Ascending aorta (tissue), 2 donors: Measurements from ENCODE around the gene SNW1. TPM values are rescaled to one million over a fixed set of nuclear protein-coding genes. Genes with fewer than 3 reads are reported as not detected.

Experiments used
- DNase-seq, 2 donors: peaks; one replicate each; pipeline ENCODE4 v3.0.0-alpha.2; 2019; ENCODE audit warnings: low spot score in 2 of 2
- H3K27ac ChIP-seq, 2 donors: fragments of 200-600 bp; sonication (generic); one replicate each; pipeline ENCODE4 v1.5.1; 2016 to 2017; ENCODE audit warnings: mild to moderate bottlenecking in 1 of 2
- H3K27me3 ChIP-seq: fragments of 200-600 bp; sonication (generic); one replicate; pipeline ENCODE4 v1.5.1; 2017
- H3K36me3 ChIP-seq, 2 donors: fragments of 200-600 bp; sonication (generic); one replicate each; pipeline ENCODE4 v1.5.1; 2016
- H3K4me1 ChIP-seq, 2 donors: fragments of 200-600 bp; sonication (generic); one replicate each; pipeline ENCODE4 v1.5.1; 2016 to 2017; ENCODE audit warnings: mild to moderate bottlenecking in 1 of 2
- H3K4me3 ChIP-seq, 2 donors: fragments of 200-600 bp; sonication (generic); one replicate each; pipeline ENCODE4 v1.5.1; 2016 to 2017; ENCODE audit warnings: mild to moderate bottlenecking in 1 of 2
- H3K9me3 ChIP-seq, 2 donors: fragments of 200-600 bp; sonication (generic); one replicate each; pipeline ENCODE4 v1.5.1; 2016
- intact Hi-C: fragments of 100-400 bp; cut with DNase I; formaldehyde crosslinking; loops from one replicate; pipeline ENCODE4 v1.15.1; 2023
- total RNA-seq: library from RNA; depleted of rRNA; stranded (reverse); fragments of >200 nt; gene quantifications from one replicate; pipeline ENCODE4 v1.1.0, GENCODE V29; 2016
- TF ChIP-seq, protein P1 (sequence below), 3 experiments: fragments of 200-600 bp in 2 of 3; fragments of 450-650 bp in 1 of 3; sonication (generic) in 2 of 3; IDR thresholded peaks; one replicate each; pipeline ENCODE4 v1.5.1; 2016 to 2019; ENCODE audit warnings: antibody characterized with exemption in 3 of 3, mild to moderate bottlenecking in 1 of 3, moderate library complexity in 1 of 3

The SNW1 gene
- total RNA-seq: 16.8 TPM

DNA sequence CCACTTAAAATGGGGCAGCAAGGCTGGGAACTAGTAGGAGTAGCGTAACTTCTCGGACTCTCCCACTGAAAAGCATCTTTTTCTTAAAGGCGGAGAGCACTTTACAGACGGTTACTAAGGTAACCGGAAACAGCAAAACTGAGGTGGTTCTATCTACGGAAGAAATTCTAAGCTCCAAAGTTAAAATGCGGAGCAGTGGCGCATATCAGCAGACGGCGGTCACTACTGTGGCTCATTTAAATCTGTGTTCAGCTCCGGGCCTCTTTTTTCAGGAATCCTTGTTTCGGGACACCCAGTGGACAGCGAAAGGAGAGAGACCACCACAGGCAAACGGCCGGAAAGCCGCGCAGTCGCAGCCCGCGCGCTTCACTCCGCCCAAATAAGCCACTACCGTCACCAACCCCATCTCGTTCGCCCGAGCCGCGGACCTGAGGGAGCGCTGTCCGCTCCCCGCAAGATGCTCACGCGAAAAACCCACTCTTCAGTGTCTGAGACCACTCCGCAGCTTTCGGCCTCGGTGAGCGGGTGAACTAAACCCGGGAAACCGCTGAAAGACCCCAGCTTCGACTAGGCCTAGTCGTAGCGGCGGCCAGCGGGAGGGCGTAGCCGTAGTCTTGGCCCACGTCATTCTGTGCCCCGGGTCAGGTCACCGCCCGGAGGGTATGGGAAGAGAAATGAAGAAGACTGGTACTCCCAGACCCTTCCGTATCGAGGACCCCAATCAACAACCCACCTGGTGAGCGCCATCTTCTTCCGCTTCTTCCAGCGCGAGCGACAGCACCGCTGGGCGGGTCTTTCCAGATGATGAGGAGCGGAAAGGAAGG, at the start of gene SNW1:
Gene SNW1, minus strand, starts transcription at position 776 of the 824 bp plus-strand sequence. Its CDS starts 29 bp downstream, at position 747.
- intact Hi-C loops: loop anchor here (1.0 to 2.0 kb wide), 4 partner anchors 40 to 440 kb away; partner anchors contain the start of genes ADCK1, ALKBH1, GSTZ1 and POMT2
- DNase-seq: peak; percentile 84 to 96
- Histone ChIP-seq H3K27ac (peak within 1 kb of the TSS; percentile 92 to 99), H3K9me3 (no peaks in the 10 kb centered on the region), H3K36me3 (peaks cover 0 to 9% of the 10 kb centered on the region in 2 donors), H3K4me1 (peaks cover 19% of the 10 kb centered on the region in 2 donors), H3K4me3 (peak within 1 kb of the TSS; percentile 71 to 99), H3K27me3 (no peaks in the 10 kb centered on the region)
- TF ChIP-seq, protein P1, sequence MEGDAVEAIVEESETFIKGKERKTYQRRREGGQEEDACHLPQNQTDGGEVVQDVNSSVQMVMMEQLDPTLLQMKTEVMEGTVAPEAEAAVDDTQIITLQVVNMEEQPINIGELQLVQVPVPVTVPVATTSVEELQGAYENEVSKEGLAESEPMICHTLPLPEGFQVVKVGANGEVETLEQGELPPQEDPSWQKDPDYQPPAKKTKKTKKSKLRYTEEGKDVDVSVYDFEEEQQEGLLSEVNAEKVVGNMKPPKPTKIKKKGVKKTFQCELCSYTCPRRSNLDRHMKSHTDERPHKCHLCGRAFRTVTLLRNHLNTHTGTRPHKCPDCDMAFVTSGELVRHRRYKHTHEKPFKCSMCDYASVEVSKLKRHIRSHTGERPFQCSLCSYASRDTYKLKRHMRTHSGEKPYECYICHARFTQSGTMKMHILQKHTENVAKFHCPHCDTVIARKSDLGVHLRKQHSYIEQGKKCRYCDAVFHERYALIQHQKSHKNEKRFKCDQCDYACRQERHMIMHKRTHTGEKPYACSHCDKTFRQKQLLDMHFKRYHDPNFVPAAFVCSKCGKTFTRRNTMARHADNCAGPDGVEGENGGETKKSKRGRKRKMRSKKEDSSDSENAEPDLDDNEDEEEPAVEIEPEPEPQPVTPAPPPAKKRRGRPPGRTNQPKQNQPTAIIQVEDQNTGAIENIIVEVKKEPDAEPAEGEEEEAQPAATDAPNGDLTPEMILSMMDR (IDR thresholded peaks at IDR 0.05): no peak

GRCh38 chr14:77809011-77809410, 48.1 kb upstream of the SNW1 start:
- Histone ChIP-seq H3K27me3 (no peaks in the 10 kb centered on the region), H3K36me3 (no peaks in the 10 kb centered on the region), H3K4me3 (no peak overlapping the region), H3K27ac (no peak overlapping the region), H3K9me3 (no peaks in the 10 kb centered on the region), H3K4me1 (no peaks in the 10 kb centered on the region)
- TF ChIP-seq, protein P1 (IDR thresholded peaks at IDR 0.05): no peak
- DNase-seq: no peak
- intact Hi-C loops: no loop called here

DNA sequence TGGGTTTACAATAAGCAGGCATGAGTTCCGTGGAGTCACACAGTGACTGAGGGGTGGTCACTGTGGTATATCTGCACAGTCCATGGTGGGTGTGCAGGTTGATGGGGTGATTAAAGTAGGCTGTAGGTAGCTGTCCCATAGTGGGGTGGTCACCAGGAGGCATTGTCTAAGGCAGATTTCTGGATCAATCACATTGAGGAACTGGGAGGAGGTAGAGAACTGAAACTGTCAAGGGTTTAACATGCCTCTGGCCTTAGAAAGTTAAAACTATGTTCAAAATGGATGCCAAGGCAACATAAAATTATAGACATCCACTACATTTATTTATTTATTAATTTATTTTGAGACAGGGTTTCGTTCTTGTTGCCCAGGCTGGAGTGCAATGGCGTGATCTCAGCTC, 47.3 kb upstream of the SNW1 start:
- H3K36me3 ChIP-seq: no peaks in the 10 kb centered on the region
- no peaks in the 10 kb centered on the region for H3K9me3 ChIP-seq
- no peak overlapping the region for H3K4me3 ChIP-seq
- intact Hi-C loops: no loop called here
- TF ChIP-seq, protein P1 (IDR thresholded peaks at IDR 0.05): no peak
- no peaks in the 10 kb centered on the region for H3K27me3 ChIP-seq
- no peak for DNase-seq
- H3K4me1 ChIP-seq: no peaks in the 10 kb centered on the region
- no peak overlapping the region for H3K27ac ChIP-seq

GRCh38 chr14:77805706-77806105, 44.8 kb upstream of the SNW1 start:
- no peak overlapping the region for H3K27ac ChIP-seq
- intact Hi-C loops: no loop called here
- no peak for DNase-seq
- H3K4me1 ChIP-seq: peaks cover 0 to under 1% of the 10 kb centered on the region in 2 donors
- H3K36me3 ChIP-seq: no peaks in the 10 kb centered on the region
- H3K9me3 ChIP-seq: no peaks in the 10 kb centered on the region
- no peaks in the 10 kb centered on the region for H3K27me3 ChIP-seq
- H3K4me3 ChIP-seq: no peak overlapping the region
- TF ChIP-seq, protein P1 (IDR thresholded peaks at IDR 0.05): no peak

DNA sequence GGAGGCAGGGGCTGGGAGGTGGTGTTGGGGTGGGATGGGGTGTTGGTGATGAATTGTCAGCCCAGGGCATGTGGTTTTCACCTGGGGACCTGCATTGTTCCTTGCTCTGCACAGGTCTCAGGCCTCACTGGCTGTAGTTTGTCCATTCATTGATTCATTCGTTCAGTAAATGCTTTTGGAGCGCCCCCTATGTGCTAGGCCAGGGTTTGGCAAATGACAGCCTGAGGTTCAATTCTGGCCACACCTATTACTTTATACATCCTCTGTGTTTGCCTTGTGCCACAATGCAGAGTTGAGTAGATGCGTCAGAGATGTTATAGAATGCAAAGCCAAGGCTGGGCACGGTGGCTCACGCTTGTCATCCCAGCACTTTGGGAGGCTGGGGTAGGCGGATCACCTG, 43.6 kb upstream of the SNW1 start:
- H3K9me3 ChIP-seq: no peaks in the 10 kb centered on the region
- no peak for DNase-seq
- H3K4me1 ChIP-seq: peaks cover 0 to 3% of the 10 kb centered on the region in 2 donors
- intact Hi-C loops: no loop called here
- H3K36me3 ChIP-seq: no peaks in the 10 kb centered on the region
- no peak overlapping the region for H3K27ac ChIP-seq
- H3K27me3 ChIP-seq: no peaks in the 10 kb centered on the region
- TF ChIP-seq, protein P1 (IDR thresholded peaks at IDR 0.05): no peak
- no peak overlapping the region for H3K4me3 ChIP-seq
